GM12878 (cell line): ENCODE measurements around the gene TMEM138. TPM values are rescaled to one million over a fixed set of nuclear protein-coding genes. Genes with fewer than 3 reads are reported as not detected.

Experiments used
- ATAC-seq: fragments of 200-7000 bp; cut with Tn5 transposase; 3 replicates; pipeline ENCODE4 v1.9.1; 2020; ENCODE audit warnings: mild to moderate bottlenecking, moderate library complexity
- BruUV-seq: library from RNA; stranded (reverse); fragments of 400-500 nt; replicated peaks from 2 replicates; lab custom pipeline; 2021; lab: Mats Ljungman, UMichigan
- CTCF ChIA-PET: fragments of 300-600 bp; sonication (Branson Sonifier 250); formaldehyde crosslinking; extraction: SDS; loops from one replicate; lab custom pipeline; 2021; ENCODE audit warnings: inconsistent platforms; lab: Yijun Ruan, JAX
- POLR2A ChIA-PET: fragments of 350-600 bp; formaldehyde crosslinking; extraction: SDS; loops from one replicate; lab custom pipeline; 2021; ENCODE audit warnings: inconsistent platforms; lab: Charles Lee
- RAD21 ChIA-PET: fragments of 300-600 bp; sonication (Branson Sonifier 250); formaldehyde crosslinking; loops from one replicate; lab custom pipeline; 2023; ENCODE audit warnings: antibody characterized with exemption; ENCODE audit not compliant: unreplicated experiment; lab: Charles Lee
- SMC1A ChIA-PET: fragments of 300-600 bp; sonication (Branson Sonifier 250); formaldehyde crosslinking; loops from one replicate; lab custom pipeline; 2023; ENCODE audit not compliant: unreplicated experiment, uncharacterized antibody; lab: Charles Lee
- DNase-seq: peaks from one replicate; pipeline ENCODE4 v3.0.0-alpha.2; 2011; ENCODE audit warnings: low read depth, low spot score
- FAIRE-seq: peaks from 3 replicates; lab custom pipeline; 2011; peaks lifted over from hg19 to GRCh38; lab: Jason Lieb, UNC
- H2AFZ ChIP-seq: 2 replicates; pipeline ENCODE4 v1.6.0; 2011; ENCODE audit warnings: low read depth, low read length, control low read depth; ENCODE audit not compliant: control insufficient read depth
- H3K27ac ChIP-seq: 2 replicates; pipeline ENCODE4 v1.5.1; 2011; ENCODE audit warnings: control low read depth; ENCODE audit not compliant: control insufficient read depth, insufficient read depth
- H3K27me3 ChIP-seq, 2 experiments: replicated peaks in 1 of 2; 2 replicates each; pipeline versions ENCODE4 v1.6.0 to v1.6.1; 2011; ENCODE audit warnings: low read length in 1 of 2; ENCODE audit not compliant: control insufficient read depth in 2 of 2, insufficient read depth in 2 of 2
- H3K36me3 ChIP-seq, 2 experiments: 2 replicates each; pipeline ENCODE4 v1.5.1; 2011; ENCODE audit warnings: low read length in 1 of 2; ENCODE audit not compliant: control insufficient read depth in 2 of 2, insufficient read depth in 2 of 2
- H3K4me1 ChIP-seq: 2 replicates; pipeline ENCODE4 v1.6.1; 2011; ENCODE audit warnings: mild to moderate bottlenecking, low read length, moderate library complexity, mixed read lengths; ENCODE audit not compliant: control insufficient read depth, insufficient read depth
- H3K4me2 ChIP-seq: 2 replicates; pipeline ENCODE4 v1.6.0; 2011; ENCODE audit warnings: control low read depth; ENCODE audit not compliant: control insufficient read depth, insufficient read depth
- H3K4me3 ChIP-seq: fragments of 200-600 bp; sonication (generic); 2 replicates; pipeline ENCODE4 v1.5.1; 2016
- H3K79me2 ChIP-seq: 2 replicates; pipeline ENCODE4 v1.6.0; 2011; ENCODE audit warnings: low read length; ENCODE audit not compliant: control insufficient read depth, insufficient read depth
- H3K9ac ChIP-seq: 2 replicates; pipeline ENCODE4 v1.8.0; 2011; ENCODE audit warnings: low read length, control low read depth, mixed read lengths; ENCODE audit not compliant: control insufficient read depth, insufficient read depth
- H3K9me3 ChIP-seq: replicated peaks from 3 replicates; pipeline ENCODE4 v1.5.1; 2011; ENCODE audit warnings: mild to moderate bottlenecking, low read length; ENCODE audit not compliant: control insufficient read depth, insufficient read depth
- H4K20me1 ChIP-seq: 2 replicates; pipeline ENCODE4 v1.6.0; 2011; ENCODE audit not compliant: control insufficient read depth, insufficient read depth
- CEBPZ ChIP-seq: fragments of 150-350 bp; IDR thresholded peaks from 2 replicates; pipeline ENCODE4 v1.6.1; 2016; ENCODE audit warnings: low read depth, low read length
- POLR2A ChIP-seq: IDR thresholded peaks from 2 replicates; pipeline ENCODE4 v1.6.1; 2011; ENCODE audit warnings: low read depth, mild to moderate bottlenecking, low read length
- WGBS: methylation state at CpG from one replicate; pipeline ENCODE4 v1.1.6; 2016; ENCODE audit warnings: low lambda C conversion rate; ENCODE audit not compliant: insufficient replicate concordance, insufficient coverage; ENCODE audit errors: missing lambda C conversion rate; 5-methylcytosine and 5-hydroxymethylcytosine counted together
- in situ Hi-C: fragments of 300-500 bp; cut with MboI; formaldehyde crosslinking; loops from 9 replicates; pipeline ENCODE4 v1.14.3; 2018; ENCODE audit warnings: mixed read lengths
- intact Hi-C: fragments of 100-400 bp; cut with micrococcal nuclease; formaldehyde crosslinking; loops from one replicate; pipeline ENCODE4 v1.14.2; 2022; ENCODE audit not compliant: unreplicated experiment
- polyA plus RNA-seq, 11 experiments: library from polyadenylated mRNA; depleted of rRNA in 4 of 11; unstranded in 6 of 11; stranded (reverse) in 5 of 11; fragments of >200 nt; fragmentation: Nextera tagmentation in 4 of 11; fragmentation: Illumina TruSeq in 1 of 11; extraction: Ambion mirVana in 4 of 11; extraction: Trizol in 1 of 11; gene quantifications; 1 replicate in 1 of 11; 2 replicates in 10 of 11; pipeline versions ENCODE4 v1.2.1 to v1.2.3, GENCODE V29; 2011 to 2016; ENCODE audit warnings: inconsistent platforms in 2 of 11, missing spikeins in 2 of 11, low read depth in 1 of 11
- total RNA-seq, 4 experiments: library from RNA; depleted of rRNA in 3 of 4; stranded (reverse); fragments of >200 nt in 3 of 4; fragmentation: Illumina TruSeq in 1 of 4; extraction: Trizol in 1 of 4; gene quantifications; 2 replicates each; pipeline versions ENCODE4 v1.2.1 to v1.2.3, GENCODE V29; 2013 to 2021

TMEM138 gene
- total and polyA plus RNA-seq, 10 of the 15 experiments (the other 5 are each of a cell fraction or from before 2014, with no cell fraction given) = 28.5 to 116 (median 73.4) TPM

- H3K4me2 ChIP-seq = no peak overlapping the region
- no TSS peak for BruUV-seq
- FAIRE-seq (no peak), ATAC-seq (no peak), DNase-seq (no peak)
- no peak overlapping the region for H3K9ac ChIP-seq
- H3K27ac ChIP-seq = no peak overlapping the region
- ChIA-PET RAD21 (interaction anchor here (1.0 kb wide), 1 partner anchor 10 kb away, joined by 3 read pairs; no protein-coding TSS in a partner anchor), POLR2A (interaction anchor here (0.5 kb wide), 1 partner anchor 300 kb away, joined by 7 read pairs; no protein-coding TSS in a partner anchor), CTCF (interaction anchor here (1.7 to 4.5 kb wide), 2 partner anchors 10 to 40 kb away, joined by 7 to 22 read pairs; no protein-coding TSS in a partner anchor), SMC1A (interaction anchor here (2.8 kb wide), 1 partner anchor 10 kb away, joined by 10 read pairs; no protein-coding TSS in a partner anchor)
- H3K27me3 ChIP-seq = no peaks in the 10 kb centered on the region
- no peak overlapping the region for H3K4me3 ChIP-seq
- no peak overlapping the region for H2AFZ ChIP-seq
- H3K9me3 ChIP-seq = no peaks in the 10 kb centered on the region
- intact Hi-C loops = no loop called here
- H3K79me2 ChIP-seq = no peaks in the 10 kb centered on the region
- WGBS = 82% methylated on average over 14 of the region's 14 CpGs
- H4K20me1 ChIP-seq = no peaks in the 10 kb centered on the region
- TF ChIP-seq CEBPZ (no peak), POLR2A (peak; percentile 41; the same call in 1 of the 2 replicates)
- in situ Hi-C loops = no loop called here
- peaks cover 4 to 19% of the 10 kb centered on the region in 2 experiments for H3K36me3 ChIP-seq
- H3K4me1 ChIP-seq = no peaks in the 10 kb centered on the region
These were observed 16.0 kb upstream of the TMEM138 start for GRCh38 chr11:61345954-61346843.
